IPS-18a (cell line): ENCODE data around the gene DISC1.

Source experiments
- H3K27ac ChIP-seq: one replicate; pipeline ENCODE4 v1.5.1; 2013; ENCODE audit warnings: low read length
- H3K27me3 ChIP-seq: one replicate; pipeline ENCODE4 v1.6.1; 2013; ENCODE audit warnings: mild to moderate bottlenecking, low read length; ENCODE audit not compliant: control insufficient read depth, insufficient read depth
- H3K36me3 ChIP-seq: one replicate; pipeline ENCODE4 v1.6.1; 2013; ENCODE audit warnings: low read depth, low read length; ENCODE audit not compliant: control insufficient read depth
- H3K4me1 ChIP-seq: one replicate; pipeline ENCODE4 v1.6.1; 2013; ENCODE audit warnings: low read depth, low read length; ENCODE audit not compliant: control insufficient read depth
- H3K4me3 ChIP-seq: one replicate; pipeline ENCODE4 v1.5.1; 2013; ENCODE audit warnings: low read length
- H3K9ac ChIP-seq: one replicate; pipeline ENCODE4 v1.6.1; 2013; ENCODE audit warnings: mild to moderate bottlenecking, low read length, moderate library complexity
- H3K9me3 ChIP-seq: one replicate; pipeline ENCODE4 v1.6.1; 2013; ENCODE audit warnings: low read depth, low read length; ENCODE audit not compliant: control insufficient read depth

DISC1 gene

GRCh38 chr1:231841616-231842344 is 215.2 kb downstream of the DISC1 start:
- H3K9ac ChIP-seq: no peak overlapping the region
- H3K9me3 ChIP-seq: no peaks in the 10 kb centered on the region
- no peaks in the 10 kb centered on the region for H3K27me3 ChIP-seq
- no peaks in the 10 kb centered on the region for H3K36me3 ChIP-seq
- H3K4me3 ChIP-seq: no peak overlapping the region
- H3K27ac ChIP-seq: no peak overlapping the region
- H3K4me1 ChIP-seq: no peaks in the 10 kb centered on the region

- Histone ChIP-seq H3K4me3 (no peak overlapping the region), H3K27ac (no peak overlapping the region), H3K4me1 (no peaks in the 10 kb centered on the region), H3K27me3 (no peaks in the 10 kb centered on the region), H3K9me3 (no peaks in the 10 kb centered on the region), H3K36me3 (no peaks in the 10 kb centered on the region), H3K9ac (no peak overlapping the region)
Measured at GRCh38 chr1:231842441-231842840, 215.9 kb downstream of the DISC1 start.

GRCh38 chr1:231844986-231845502 is 218.5 kb downstream of the DISC1 start:
- H3K36me3 ChIP-seq: no peaks in the 10 kb centered on the region
- no peaks in the 10 kb centered on the region for H3K4me1 ChIP-seq
- H3K27ac ChIP-seq: no peak overlapping the region
- no peaks in the 10 kb centered on the region for H3K27me3 ChIP-seq
- no peak overlapping the region for H3K9ac ChIP-seq
- H3K9me3 ChIP-seq: no peaks in the 10 kb centered on the region
- no peak overlapping the region for H3K4me3 ChIP-seq

GRCh38 chr1:231847612-231848397 is 221.2 kb downstream of the DISC1 start:
- Histone ChIP-seq H3K27me3 (no peaks in the 10 kb centered on the region), H3K4me1 (no peaks in the 10 kb centered on the region), H3K36me3 (no peaks in the 10 kb centered on the region), H3K9me3 (no peaks in the 10 kb centered on the region), H3K27ac (no peak overlapping the region), H3K9ac (no peak overlapping the region), H3K4me3 (no peak overlapping the region)

GRCh38 chr1:231849981-231850380 is 223.4 kb downstream of the DISC1 start:
- no peaks in the 10 kb centered on the region for H3K9me3 ChIP-seq
- no peaks in the 10 kb centered on the region for H3K36me3 ChIP-seq
- H3K27ac ChIP-seq: no peak overlapping the region
- no peak overlapping the region for H3K9ac ChIP-seq
- H3K27me3 ChIP-seq: no peaks in the 10 kb centered on the region
- H3K4me3 ChIP-seq: no peak overlapping the region
- no peaks in the 10 kb centered on the region for H3K4me1 ChIP-seq

- Histone ChIP-seq H3K9ac (no peak overlapping the region), H3K4me1 (peaks cover 6% of the 10 kb centered on the region), H3K9me3 (no peaks in the 10 kb centered on the region), H3K27ac (no peak overlapping the region), H3K36me3 (no peaks in the 10 kb centered on the region), H3K27me3 (no peaks in the 10 kb centered on the region), H3K4me3 (no peak overlapping the region)
Measured at GRCh38 chr1:231850786-231851185, 224.2 kb downstream of the DISC1 start.

GRCh38 chr1:231853588-231854207 is 227.1 kb downstream of the DISC1 start:
- no peaks in the 10 kb centered on the region for H3K36me3 ChIP-seq
- H3K27ac ChIP-seq: no peak overlapping the region
- peaks cover 18% of the 10 kb centered on the region for H3K4me1 ChIP-seq
- H3K9me3 ChIP-seq: no peaks in the 10 kb centered on the region
- H3K27me3 ChIP-seq: no peaks in the 10 kb centered on the region
- no peak overlapping the region for H3K9ac ChIP-seq
- no peak overlapping the region for H3K4me3 ChIP-seq

- H3K9me3 ChIP-seq: no peaks in the 10 kb centered on the region
- no peak overlapping the region for H3K4me3 ChIP-seq
- H3K4me1 ChIP-seq: peaks cover 18% of the 10 kb centered on the region
- no peak overlapping the region for H3K9ac ChIP-seq
- H3K27ac ChIP-seq: no peak overlapping the region
- no peaks in the 10 kb centered on the region for H3K36me3 ChIP-seq
- no peaks in the 10 kb centered on the region for H3K27me3 ChIP-seq
Measured at GRCh38 chr1:231855361-231855760, 228.8 kb downstream of the DISC1 start.

- Histone ChIP-seq H3K27me3 (no peaks in the 10 kb centered on the region), H3K36me3 (no peaks in the 10 kb centered on the region), H3K27ac (no peak overlapping the region), H3K9ac (no peak overlapping the region), H3K4me1 (peaks cover 18% of the 10 kb centered on the region), H3K4me3 (no peak overlapping the region), H3K9me3 (no peaks in the 10 kb centered on the region)
Measured at GRCh38 chr1:231855926-231856325, 229.3 kb downstream of the DISC1 start.

- H3K4me1 ChIP-seq: peaks cover 18% of the 10 kb centered on the region
- no peak overlapping the region for H3K9ac ChIP-seq
- H3K9me3 ChIP-seq: no peaks in the 10 kb centered on the region
- no peak overlapping the region for H3K27ac ChIP-seq
- peak overlapping the region; percentile 26 for H3K4me3 ChIP-seq
- H3K36me3 ChIP-seq: no peaks in the 10 kb centered on the region
- no peaks in the 10 kb centered on the region for H3K27me3 ChIP-seq
Measured at GRCh38 chr1:231856426-231856825, 229.8 kb downstream of the DISC1 start.

- H3K27me3 ChIP-seq: no peaks in the 10 kb centered on the region
- peaks cover 18% of the 10 kb centered on the region for H3K4me1 ChIP-seq
Measured at GRCh38 chr1:231856894-231857293, 230.3 kb downstream of the DISC1 start.

More at GRCh38 chr1:231856894-231857293, 230.3 kb downstream of the DISC1 start:
- no peaks in the 10 kb centered on the region for H3K9me3 ChIP-seq
- H3K36me3 ChIP-seq: no peaks in the 10 kb centered on the region
- no peak overlapping the region for H3K9ac ChIP-seq
- H3K4me3 ChIP-seq: peak overlapping the region; percentile 26
- no peak overlapping the region for H3K27ac ChIP-seq
